A673 (cell line): ENCODE measurements around the gene DLD. TPM values are rescaled to one million over a fixed set of nuclear protein-coding genes. Genes with fewer than 3 reads are reported as not detected.

Experiments used
- BruUV-seq: library from RNA; stranded (reverse); fragments of 400-500 nt; replicated peaks from 2 replicates; lab custom pipeline; 2021; lab: Mats Ljungman, UMichigan
- CTCF ChIA-PET: fragments of 300-600 bp; sonication (Branson Sonifier 250); formaldehyde crosslinking; loops from one replicate; lab custom pipeline; 2022; ENCODE audit warnings: antibody characterized with exemption; lab: Charles Lee
- POLR2A ChIA-PET: fragments of 300-600 bp; sonication (Branson Sonifier 250); formaldehyde crosslinking; loops from one replicate; lab custom pipeline; 2022; ENCODE audit warnings: antibody characterized with exemption; ENCODE audit not compliant: low non-redundant PET; lab: Charles Lee
- DNase-seq: peaks from one replicate; pipeline ENCODE4 v3.0.0-alpha.2; 2015; ENCODE audit warnings: low spot score
- H3K27ac ChIP-seq: fragments of 200-600 bp; sonication (generic); 2 replicates; pipeline ENCODE4 v1.5.1; 2016; ENCODE audit warnings: mixed run types, low read depth, mild to moderate bottlenecking, mixed read lengths, antibody characterized with exemption, low read length; ENCODE audit not compliant: poor library complexity, severe bottlenecking
- H3K27me3 ChIP-seq: fragments of 200-600 bp; sonication (generic); replicated peaks from 2 replicates; pipeline ENCODE4 v1.6.1; 2017; ENCODE audit warnings: mixed run types, low read depth, mild to moderate bottlenecking, mixed read lengths, antibody characterized with exemption, low read length; ENCODE audit not compliant: insufficient read depth, poor library complexity
- H3K36me3 ChIP-seq: fragments of 200-600 bp; sonication (generic); 2 replicates; pipeline ENCODE4 v1.6.1; 2016; ENCODE audit warnings: mixed run types, mild to moderate bottlenecking, mixed read lengths, antibody characterized with exemption, low read length; ENCODE audit not compliant: insufficient read depth, poor library complexity, severe bottlenecking
- H3K4me1 ChIP-seq: fragments of 200-600 bp; sonication (generic); 2 replicates; pipeline ENCODE4 v1.6.1; 2017; ENCODE audit warnings: mixed run types, mild to moderate bottlenecking, mixed read lengths, antibody characterized with exemption, low read length; ENCODE audit not compliant: insufficient read depth, poor library complexity, severe bottlenecking
- H3K4me3 ChIP-seq: fragments of 200-600 bp; sonication (generic); 2 replicates; pipeline ENCODE4 v1.5.1; 2016; ENCODE audit warnings: low read depth, mixed run types, mild to moderate bottlenecking, mixed read lengths, low read length; ENCODE audit not compliant: poor library complexity, severe bottlenecking
- H3K9me3 ChIP-seq: fragments of 200-600 bp; sonication (generic); 2 replicates; pipeline ENCODE4 v1.6.1; 2016; ENCODE audit warnings: mixed run types, low read depth, mild to moderate bottlenecking, mixed read lengths, antibody characterized with exemption, low read length; ENCODE audit not compliant: poor library complexity, severe bottlenecking
- EZH2 ChIP-seq: fragments of 200-600 bp; sonication (generic); IDR thresholded peaks from 2 replicates; pipeline ENCODE4 v1.6.1; 2017; ENCODE audit warnings: borderline replicate concordance, low read depth, mild to moderate bottlenecking, mixed read lengths, antibody characterized with exemption, low read length; ENCODE audit not compliant: poor library complexity, severe bottlenecking
- intact Hi-C: fragments of 100-400 bp; cut with micrococcal nuclease; formaldehyde crosslinking; loops from one replicate; pipeline ENCODE4 v1.10.0; 2022; ENCODE audit not compliant: unreplicated experiment
- total RNA-seq: library from RNA; stranded (reverse); gene quantifications from 2 replicates; pipeline ENCODE4 v1.2.3, GENCODE V29; 2021
- TF ChIP-seq, protein P1 (sequence below): fragments of 300-800, 200-600 bp; sonication (generic); conservative IDR thresholded peaks from 2 replicates; pipeline ENCODE4 v1.5.1; 2017; ENCODE audit warnings: low read depth, mild to moderate bottlenecking, antibody characterized with exemption, low read length, moderate library complexity, mixed read lengths

The DLD gene
- total RNA-seq, 1 experiment from 2014 or later = 121 TPM

- Histone ChIP-seq H3K36me3 (peaks cover 79% of the 10 kb centered on the region), H3K27me3 (no peaks in the 10 kb centered on the region), H3K9me3 (no peaks in the 10 kb centered on the region), H3K4me3 (no peak overlapping the region), H3K27ac (no peak overlapping the region), H3K4me1 (peaks cover 27% of the 10 kb centered on the region)
- intact Hi-C loops = loop anchor here (10.0 kb wide), 1 partner anchor 212 kb away; no protein-coding TSS in a partner anchor
- ChIA-PET POLR2A (no interaction called here), CTCF (no interaction called here)
- no peak for DNase-seq
- no peak for TF ChIP-seq EZH2
- TF ChIP-seq, protein P1, sequence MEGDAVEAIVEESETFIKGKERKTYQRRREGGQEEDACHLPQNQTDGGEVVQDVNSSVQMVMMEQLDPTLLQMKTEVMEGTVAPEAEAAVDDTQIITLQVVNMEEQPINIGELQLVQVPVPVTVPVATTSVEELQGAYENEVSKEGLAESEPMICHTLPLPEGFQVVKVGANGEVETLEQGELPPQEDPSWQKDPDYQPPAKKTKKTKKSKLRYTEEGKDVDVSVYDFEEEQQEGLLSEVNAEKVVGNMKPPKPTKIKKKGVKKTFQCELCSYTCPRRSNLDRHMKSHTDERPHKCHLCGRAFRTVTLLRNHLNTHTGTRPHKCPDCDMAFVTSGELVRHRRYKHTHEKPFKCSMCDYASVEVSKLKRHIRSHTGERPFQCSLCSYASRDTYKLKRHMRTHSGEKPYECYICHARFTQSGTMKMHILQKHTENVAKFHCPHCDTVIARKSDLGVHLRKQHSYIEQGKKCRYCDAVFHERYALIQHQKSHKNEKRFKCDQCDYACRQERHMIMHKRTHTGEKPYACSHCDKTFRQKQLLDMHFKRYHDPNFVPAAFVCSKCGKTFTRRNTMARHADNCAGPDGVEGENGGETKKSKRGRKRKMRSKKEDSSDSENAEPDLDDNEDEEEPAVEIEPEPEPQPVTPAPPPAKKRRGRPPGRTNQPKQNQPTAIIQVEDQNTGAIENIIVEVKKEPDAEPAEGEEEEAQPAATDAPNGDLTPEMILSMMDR = no peak
- no TSS peak for BruUV-seq
Observed at GRCh38 chr7:107932805-107933204, 41.8 kb downstream of the DLD start.

DNA sequence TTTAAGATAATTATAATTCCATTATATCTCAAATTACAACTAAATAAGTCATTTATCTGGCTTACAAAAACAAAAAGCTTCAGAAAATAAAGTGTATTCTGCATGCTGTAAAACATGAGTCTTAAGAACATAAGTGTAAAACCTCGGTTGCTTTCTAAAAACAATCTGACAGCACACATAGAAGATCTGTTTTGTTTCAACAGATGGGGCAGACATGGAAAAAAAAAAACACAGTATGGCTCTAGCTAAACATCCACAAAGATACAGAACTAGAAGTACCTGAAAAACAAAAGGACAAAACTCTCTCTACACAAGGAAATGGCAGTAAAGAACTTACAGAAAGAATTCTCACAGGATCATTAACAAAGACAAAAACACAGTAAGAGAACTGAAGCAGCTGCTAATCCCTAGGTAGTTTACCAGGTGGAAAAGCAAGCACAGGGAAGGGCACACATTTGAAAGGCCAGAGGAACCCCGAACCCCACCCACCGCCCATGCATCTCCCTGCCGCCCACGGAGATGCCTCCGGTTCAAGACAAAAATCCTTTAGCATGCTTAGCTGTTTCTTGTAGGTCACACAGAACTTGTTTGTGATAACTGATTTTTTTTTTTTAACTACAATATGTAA is 42.5 kb downstream of the DLD start:
- BruUV-seq = no TSS peak
- no peak overlapping the region for H3K4me3 ChIP-seq
- H3K36me3 ChIP-seq = peaks cover 72% of the 10 kb centered on the region
- peaks cover 34% of the 10 kb centered on the region for H3K4me1 ChIP-seq
- H3K9me3 ChIP-seq = no peaks in the 10 kb centered on the region
- H3K27ac ChIP-seq = no peak overlapping the region
- ChIA-PET POLR2A (no interaction called here), CTCF (interaction anchor here (0.6 kb wide), 1 partner anchor 212 kb away, joined by 4 read pairs; no protein-coding TSS in a partner anchor)
- no peak for TF ChIP-seq EZH2
- TF ChIP-seq, protein P1 = no peak
- no peak for DNase-seq
- H3K27me3 ChIP-seq = no peaks in the 10 kb centered on the region
- intact Hi-C loops = loop anchor here (10.0 kb wide), 1 partner anchor 211 kb away; no protein-coding TSS in a partner anchor

- H3K4me1 ChIP-seq = peaks cover 43% of the 10 kb centered on the region
- TF ChIP-seq, protein P1 = no peak
- no peak for TF ChIP-seq EZH2
- DNase-seq = no peak
- CTCF ChIA-PET = no interaction called here
- H3K27ac ChIP-seq = peak overlapping the region; percentile 41
- intact Hi-C loops = loop anchor here (10.0 kb wide), 1 partner anchor 210 kb away; no protein-coding TSS in a partner anchor
- no peaks in the 10 kb centered on the region for H3K9me3 ChIP-seq
- H3K27me3 ChIP-seq = no peaks in the 10 kb centered on the region
- POLR2A ChIA-PET = no interaction called here
- H3K36me3 ChIP-seq = peaks cover 55% of the 10 kb centered on the region
- H3K4me3 ChIP-seq = no peak overlapping the region
- no TSS peak for BruUV-seq
Observed at GRCh38 chr7:107934991-107935770, 44.2 kb downstream of the DLD start.
